HEK293 (cell line): Measurements from ENCODE around the gene CEP83.

Source experiments
- GLI2 ChIP-seq: fragments of 450-650 bp; formaldehyde crosslinking; IDR thresholded peaks from 2 replicates; pipeline ENCODE4; 2017; ENCODE audit warnings: missing biosample characterization, missing genetic modification characterization, low read depth, borderline replicate concordance
- SETDB1 ChIP-seq: IDR thresholded peaks from one replicate; pipeline ENCODE4 v1.6.1; 2017; ENCODE audit warnings: mild to moderate bottlenecking, low read length, moderate library complexity, mixed read lengths; ENCODE audit not compliant: insufficient read length
- ZBTB10 ChIP-seq: fragments of 450-650 bp; formaldehyde crosslinking; IDR thresholded peaks from 2 replicates; pipeline ENCODE4 v1.5.1; 2016; ENCODE audit warnings: missing biosample characterization, missing genetic modification characterization

- TF ChIP-seq SETDB1, result no peak
- no peak for TF ChIP-seq ZBTB10 (tag by site-specific recombination)
- no peak for TF ChIP-seq GLI2 (tag by site-specific recombination)
Measured at GRCh38 chr12:94445662-94446061, 14.0 kb downstream of the CEP83 start.
